ENCODE measurements around the gene ECHDC3. TPM values are rescaled to one million over a fixed set of nuclear protein-coding genes. Genes with fewer than 3 reads are reported as not detected.
A peak's percentile ranks its signal among the peaks of the same experiment; 100 is the strongest.

The ECHDC3 gene
- total RNA-seq, 1 donor from 2014 or later, result 1.2 TPM

DNA sequence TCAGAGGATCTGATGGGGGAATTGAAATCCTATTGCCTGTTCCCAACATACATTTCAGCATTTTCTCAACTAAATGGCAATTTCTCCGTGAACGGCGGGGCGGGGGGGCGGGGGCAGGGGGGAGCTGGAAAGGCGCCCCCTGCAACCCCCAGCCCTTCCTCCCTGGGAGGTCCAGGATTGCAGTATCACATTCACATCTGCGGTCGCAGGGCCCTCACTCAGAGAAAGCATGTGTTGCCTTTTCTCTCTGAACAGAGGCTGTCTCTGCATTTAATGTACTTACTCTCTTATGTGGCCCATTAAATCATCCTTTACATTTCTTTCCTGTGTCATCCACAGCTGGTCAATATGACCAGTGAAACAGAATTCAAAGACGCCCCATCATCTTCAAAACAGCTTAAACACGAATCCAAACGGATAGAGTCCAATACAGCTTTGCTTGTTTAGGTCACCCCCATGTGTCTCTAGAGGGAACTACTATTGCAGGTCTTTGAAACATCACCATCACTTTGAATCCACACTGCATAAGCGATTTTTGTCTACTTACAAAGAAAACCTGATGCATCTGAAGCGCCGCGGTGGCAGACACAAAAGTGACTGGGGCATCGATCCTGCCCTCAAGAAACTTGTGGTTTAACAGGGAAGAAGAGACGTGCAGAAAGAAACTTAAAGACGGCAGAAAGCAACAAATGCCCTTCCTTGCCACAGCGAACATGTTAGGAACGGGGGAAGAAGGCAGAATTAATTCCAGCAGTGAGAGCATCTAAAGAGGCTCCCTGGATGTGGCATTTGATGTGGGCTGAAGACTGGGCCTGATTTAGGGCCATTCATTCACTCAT, 17.0 kb upstream of the ECHDC3 start:
- Mint-ChIP-seq H3K4me3 (ENCODE audit: unreplicated experiment) (no peak overlapping the region), H3K4me1 (ENCODE audit: unreplicated experiment) (peaks cover 1% of the 10 kb centered on the region), H3K9me3 (ENCODE audit: unreplicated experiment) (peaks cover 5% of the 10 kb centered on the region), H3K36me3 (ENCODE audit: unreplicated experiment) (no peaks in the 10 kb centered on the region), H3K27me3 (ENCODE audit: unreplicated experiment) (peaks cover 20% of the 10 kb centered on the region), H3K27ac (ENCODE audit: unreplicated experiment) (no peak overlapping the region)
- DNase-seq (ENCODE audit: extremely low spot score, unreplicated experiment), result no peak
- peak; percentile 76 for TF ChIP-seq CTCF (IDR thresholded peaks at IDR 0.05)

DNA sequence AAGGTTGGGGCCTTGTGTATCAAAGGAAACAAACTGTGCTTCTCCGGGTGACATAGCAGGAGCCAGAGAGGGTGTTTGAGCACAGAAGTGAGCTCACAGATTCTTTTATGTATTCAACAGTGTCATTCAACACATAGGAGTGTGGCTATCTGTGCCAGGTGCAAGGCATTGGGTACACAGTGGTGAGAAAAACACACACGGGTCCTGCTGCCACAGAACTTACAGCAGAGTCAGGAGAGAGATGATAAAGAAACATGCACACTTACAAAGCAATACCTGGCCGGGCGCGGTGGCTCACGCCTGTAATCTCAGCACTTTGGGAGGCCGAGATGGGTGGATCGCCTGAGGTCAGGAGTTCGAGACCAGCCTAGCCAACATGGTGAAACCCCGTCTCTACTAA, 16.3 kb upstream of the ECHDC3 start:
- no peak overlapping the region for H3K4me3 Mint-ChIP-seq (ENCODE audit: unreplicated experiment)
- H3K9me3 Mint-ChIP-seq (ENCODE audit: unreplicated experiment), result peaks cover 5% of the 10 kb centered on the region
- no peak for DNase-seq (ENCODE audit: extremely low spot score, unreplicated experiment)
- TF ChIP-seq CTCF (IDR thresholded peaks at IDR 0.05), result no peak
- H3K36me3 Mint-ChIP-seq (ENCODE audit: unreplicated experiment), result no peaks in the 10 kb centered on the region
- peaks cover 20% of the 10 kb centered on the region for H3K27me3 Mint-ChIP-seq (ENCODE audit: unreplicated experiment)
- peaks cover 1% of the 10 kb centered on the region for H3K4me1 Mint-ChIP-seq (ENCODE audit: unreplicated experiment)
- no peak overlapping the region for H3K27ac Mint-ChIP-seq (ENCODE audit: unreplicated experiment)

- H3K27me3 Mint-ChIP-seq (ENCODE audit: unreplicated experiment), result peaks cover 20% of the 10 kb centered on the region
- H3K36me3 Mint-ChIP-seq (ENCODE audit: unreplicated experiment), result no peaks in the 10 kb centered on the region
- no peak overlapping the region for H3K27ac Mint-ChIP-seq (ENCODE audit: unreplicated experiment)
- H3K4me3 Mint-ChIP-seq (ENCODE audit: unreplicated experiment), result no peak overlapping the region
- peaks cover 1% of the 10 kb centered on the region for H3K4me1 Mint-ChIP-seq (ENCODE audit: unreplicated experiment)
- peaks cover 5% of the 10 kb centered on the region for H3K9me3 Mint-ChIP-seq (ENCODE audit: unreplicated experiment)
- no peak for TF ChIP-seq CTCF (IDR thresholded peaks at IDR 0.05)
- no peak for DNase-seq (ENCODE audit: extremely low spot score, unreplicated experiment)
These were observed 14.6 kb upstream of the ECHDC3 start for GRCh38 chr10:11727563-11727962.

GRCh38 chr10:11728353-11728752, 13.8 kb upstream of the ECHDC3 start:
- peaks cover 17% of the 10 kb centered on the region for H3K27me3 Mint-ChIP-seq (ENCODE audit: unreplicated experiment)
- H3K9me3 Mint-ChIP-seq (ENCODE audit: unreplicated experiment), result peaks cover 5% of the 10 kb centered on the region
- no peak overlapping the region for H3K27ac Mint-ChIP-seq (ENCODE audit: unreplicated experiment)
- no peak for DNase-seq (ENCODE audit: extremely low spot score, unreplicated experiment)
- TF ChIP-seq CTCF (IDR thresholded peaks at IDR 0.05), result no peak
- no peaks in the 10 kb centered on the region for H3K36me3 Mint-ChIP-seq (ENCODE audit: unreplicated experiment)
- H3K4me3 Mint-ChIP-seq (ENCODE audit: unreplicated experiment), result no peak overlapping the region
- H3K4me1 Mint-ChIP-seq (ENCODE audit: unreplicated experiment), result peaks cover 1% of the 10 kb centered on the region

GRCh38 chr10:11729790-11730315, 12.3 kb upstream of the ECHDC3 start:
- no peak for TF ChIP-seq CTCF (IDR thresholded peaks at IDR 0.05)
- H3K36me3 Mint-ChIP-seq (ENCODE audit: unreplicated experiment), result no peaks in the 10 kb centered on the region
- H3K4me3 Mint-ChIP-seq (ENCODE audit: unreplicated experiment), result no peak overlapping the region
- DNase-seq (ENCODE audit: extremely low spot score, unreplicated experiment), result no peak
- H3K4me1 Mint-ChIP-seq (ENCODE audit: unreplicated experiment), result peaks cover 1% of the 10 kb centered on the region
- peaks cover 15% of the 10 kb centered on the region for H3K27me3 Mint-ChIP-seq (ENCODE audit: unreplicated experiment)
- peaks cover 5% of the 10 kb centered on the region for H3K9me3 Mint-ChIP-seq (ENCODE audit: unreplicated experiment)
- H3K27ac Mint-ChIP-seq (ENCODE audit: unreplicated experiment), result no peak overlapping the region
